GM12872 (cell line): ENCODE data around the gene MIDN.

ENCODE experiments used
- CTCF ChIP-seq: IDR thresholded peaks from 3 replicates; pipeline ENCODE4 v1.5.1; 2011; ENCODE audit warnings: low read depth, mild to moderate bottlenecking, low read length, moderate library complexity; ENCODE audit not compliant: insufficient read depth

MIDN gene

DNA sequence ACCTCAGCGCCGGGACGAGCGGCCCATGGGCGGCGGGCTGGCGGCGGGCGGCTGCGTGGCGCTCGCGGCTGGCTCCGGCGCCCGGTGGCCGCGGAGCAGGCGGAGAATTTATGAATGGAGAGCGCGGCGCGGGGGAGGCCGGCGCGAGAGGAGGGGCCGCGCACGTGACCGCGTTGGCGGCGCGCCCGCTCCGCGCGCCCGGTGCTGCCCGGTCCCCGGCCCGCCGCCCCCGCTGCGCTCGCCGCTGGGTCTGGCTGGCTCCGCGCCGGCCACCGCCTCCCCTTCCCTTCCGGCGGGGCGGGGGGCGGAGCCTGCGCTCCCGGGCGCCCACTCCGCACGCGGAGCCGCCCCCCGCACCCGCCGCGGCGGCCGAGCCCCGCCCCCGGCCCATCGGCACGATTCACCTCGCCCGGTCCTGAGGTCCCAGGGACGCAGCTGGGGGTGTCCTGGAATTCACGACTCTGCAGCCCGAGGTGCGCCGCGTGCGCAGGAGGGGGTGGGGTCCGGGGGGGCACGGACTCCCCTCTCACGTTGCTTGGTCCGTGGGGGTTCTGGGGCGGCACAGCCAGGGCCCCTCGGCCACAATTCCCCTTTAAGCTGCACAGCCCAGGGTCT lies 10.5 kb upstream of the MIDN start, which contains the start of gene CBARP:
TSS of gene CBARP (minus strand) at position 252 of the 615 bp plus-strand sequence. CDS start 1,905 bp downstream, outside the sequence.
- TF ChIP-seq CTCF, result no peak

DNA sequence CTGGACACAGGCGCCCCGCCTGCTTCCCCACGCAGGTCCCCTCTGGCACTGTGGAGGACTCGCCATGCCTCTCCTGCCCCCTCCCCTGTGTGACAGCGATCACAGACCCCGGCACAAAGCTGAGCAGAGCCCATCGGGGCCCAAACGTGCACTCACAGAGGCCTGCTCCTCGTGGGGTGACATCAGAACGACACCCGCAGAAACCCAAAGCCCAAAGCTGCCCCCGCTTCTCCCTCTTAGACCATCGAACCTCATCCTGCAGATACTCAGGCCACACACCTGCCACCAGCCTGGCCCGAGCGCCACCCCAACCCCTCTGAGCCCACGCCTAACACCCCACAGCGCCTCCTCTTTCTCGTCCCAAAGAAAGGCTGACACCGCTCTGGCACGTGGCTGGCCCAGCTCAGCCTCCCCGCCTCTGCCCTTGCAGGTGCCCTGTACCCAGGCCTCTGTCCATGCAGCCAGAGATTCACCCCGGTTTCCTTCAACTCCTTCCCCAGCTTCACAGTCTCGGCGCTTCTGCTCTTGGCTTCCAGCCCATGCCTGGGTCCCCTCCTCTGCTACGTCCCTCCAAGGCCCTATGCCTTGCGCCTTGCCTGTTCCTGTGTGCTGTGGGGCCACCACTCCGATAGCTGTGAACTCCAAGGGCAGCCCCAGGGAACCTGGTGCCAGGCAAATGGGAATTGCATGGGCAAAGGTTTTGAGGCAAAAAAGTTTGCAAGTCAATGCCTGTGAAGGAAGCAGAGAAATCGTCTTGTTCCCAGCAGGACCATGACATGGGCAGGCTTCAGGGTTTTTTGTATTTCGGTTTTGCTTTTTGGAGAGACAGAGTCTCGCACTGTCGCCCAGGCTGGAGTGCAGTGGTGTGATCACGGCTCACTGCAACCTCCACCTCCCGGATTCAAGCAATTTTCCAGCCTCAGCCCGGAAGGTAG lies 9.7 kb upstream of the MIDN start:
- TF ChIP-seq CTCF, result no peak

DNA sequence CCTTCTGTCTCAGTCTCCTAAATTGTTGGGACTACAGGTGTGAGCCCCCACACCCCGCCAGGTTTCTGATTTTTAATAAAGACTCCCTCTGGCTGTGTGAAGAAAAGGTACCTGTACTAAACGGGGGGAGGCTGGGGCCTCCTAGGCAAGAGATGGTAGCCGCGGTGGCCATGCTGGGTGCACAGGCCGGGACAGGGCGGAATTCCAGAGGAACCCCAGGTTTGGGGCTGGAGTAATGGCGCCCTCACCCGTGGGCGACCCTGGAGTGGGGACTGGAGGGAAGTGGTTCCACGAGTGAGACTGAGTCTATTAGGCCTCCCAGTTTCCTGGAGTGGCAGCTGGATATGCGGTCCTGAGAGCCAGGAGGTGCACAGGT lies 9.0 kb upstream of the MIDN start:
- TF ChIP-seq CTCF, result no peak

DNA sequence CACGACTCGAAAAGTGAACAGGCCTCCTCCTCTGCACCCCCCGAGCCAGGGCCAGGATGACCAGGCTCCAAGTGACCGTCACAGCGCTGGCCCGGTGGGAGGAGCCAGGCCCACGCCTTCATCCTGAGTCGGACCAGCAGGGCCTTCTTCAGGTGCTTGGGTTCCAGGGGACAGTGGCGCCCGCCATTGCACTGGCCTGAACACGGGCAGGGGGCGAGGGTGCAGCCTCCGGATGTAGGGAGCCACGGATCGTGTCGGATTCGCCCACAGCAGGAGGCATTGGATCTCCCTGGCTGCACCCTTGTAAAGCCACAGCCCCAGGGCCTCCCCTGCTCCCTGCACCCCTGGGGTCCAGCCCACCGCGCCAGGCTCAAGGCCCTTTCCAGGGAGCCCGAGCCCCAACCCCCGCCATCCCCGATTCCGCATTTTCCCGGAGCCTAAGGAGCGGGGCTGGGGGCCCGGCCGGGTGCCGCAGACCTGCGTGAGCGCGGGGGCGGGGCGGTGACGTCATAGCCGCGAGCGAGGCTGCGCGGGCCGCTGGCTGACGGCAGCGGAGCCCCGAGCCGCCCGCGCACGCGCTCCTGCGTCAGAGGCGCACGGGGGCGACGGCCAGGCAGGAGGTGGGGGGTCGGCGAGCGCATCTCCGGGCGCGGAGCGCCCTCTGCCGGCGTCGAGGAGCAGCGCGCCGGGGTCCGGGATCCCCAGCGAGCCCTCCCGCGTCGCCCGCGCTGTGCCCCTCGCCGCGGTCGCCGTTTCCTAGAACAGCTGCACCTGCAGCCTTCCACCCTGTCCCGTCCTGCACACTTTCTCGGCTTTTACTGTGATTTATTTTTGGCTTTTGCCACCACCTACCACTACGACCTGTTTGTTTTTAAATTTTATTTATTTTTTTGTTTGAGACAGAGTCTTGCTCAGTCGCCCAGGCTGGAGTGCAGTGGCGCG lies 8.3 kb upstream of the MIDN start:
- peak; percentile 82 for TF ChIP-seq CTCF

DNA sequence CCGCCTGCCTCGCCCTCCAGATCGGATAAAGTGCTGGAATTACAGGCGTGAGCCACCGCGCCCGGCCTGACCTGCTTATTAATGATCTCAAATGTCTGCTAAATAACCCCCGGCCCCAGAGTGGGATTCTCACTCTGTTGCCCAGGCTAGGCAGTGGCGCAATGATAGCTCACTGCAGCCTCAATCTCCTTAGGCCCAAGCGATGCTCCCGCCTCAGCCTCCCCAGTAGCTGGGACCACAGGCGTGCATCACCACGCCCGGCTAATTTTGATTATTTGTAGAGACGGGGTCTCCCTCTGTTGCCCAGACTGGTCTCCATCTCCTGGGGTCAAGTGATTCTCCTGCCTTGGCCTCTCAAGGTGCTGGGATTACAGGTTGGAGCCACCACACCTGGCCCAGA lies 7.5 kb upstream of the MIDN start:
- TF ChIP-seq CTCF, result no peak

DNA sequence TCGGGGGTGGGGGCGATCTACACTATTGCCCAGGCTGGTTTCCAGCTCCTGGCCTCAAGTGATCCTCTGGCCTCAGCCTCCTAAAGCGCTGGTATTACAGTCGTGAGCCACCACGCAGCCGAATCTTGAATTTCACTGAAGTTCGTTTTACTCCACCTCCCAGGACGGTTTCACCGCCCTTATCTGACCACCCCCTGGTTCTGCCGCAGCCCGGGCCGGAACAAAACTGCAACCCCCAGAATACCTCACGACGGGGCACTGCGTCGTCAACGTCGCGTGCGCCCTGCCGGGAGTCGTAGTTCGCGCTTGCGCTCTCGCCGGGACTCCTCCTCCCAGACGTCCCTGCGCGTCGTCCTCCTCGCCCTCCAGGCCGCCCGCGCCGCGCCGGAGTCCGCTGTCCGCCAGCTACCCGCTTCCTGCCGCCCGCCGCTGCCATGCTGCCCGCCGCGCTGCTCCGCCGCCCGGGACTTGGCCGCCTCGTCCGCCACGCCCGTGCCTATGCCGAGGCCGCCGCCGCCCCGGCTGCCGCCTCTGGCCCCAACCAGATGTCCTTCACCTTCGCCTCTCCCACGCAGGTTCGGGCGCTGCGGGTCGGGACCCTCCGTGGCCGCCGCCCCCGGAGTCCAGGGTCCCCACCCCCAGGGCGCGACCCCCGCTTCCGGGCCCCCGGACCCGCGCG lies 6.8 kb upstream of the MIDN start, which contains the start of gene ATP5F1D:
TSS of gene ATP5F1D (plus strand) at position 335 of the 679 bp plus-strand sequence. CDS start at position 435, 100 bp downstream.
- TF ChIP-seq CTCF, result no peak
